HG03575 (cell line): ENCODE data around the gene MMD.
"Not testable (repeated sequence)": the region's sequence is repeated elsewhere in the genome, so short reads cannot be mapped to it uniquely, and the experiment has no call there.

Source experiments
- ATAC-seq: cut with Tn5 transposase; IDR thresholded peaks from one replicate; pipeline ENCODE4 v1.9.1; 2021; ENCODE audit not compliant: unreplicated experiment, insufficient number of reproducible peaks, low FRiP score; ENCODE audit errors: extremely low read depth

MMD gene

GRCh38 chr17:55421179-55421934 lies at the start of gene MMD:
MMD (minus strand) TSS chr17:55421835; CDS start chr17:55421695, 140 bp downstream.
- no peak for ATAC-seq

DNA sequence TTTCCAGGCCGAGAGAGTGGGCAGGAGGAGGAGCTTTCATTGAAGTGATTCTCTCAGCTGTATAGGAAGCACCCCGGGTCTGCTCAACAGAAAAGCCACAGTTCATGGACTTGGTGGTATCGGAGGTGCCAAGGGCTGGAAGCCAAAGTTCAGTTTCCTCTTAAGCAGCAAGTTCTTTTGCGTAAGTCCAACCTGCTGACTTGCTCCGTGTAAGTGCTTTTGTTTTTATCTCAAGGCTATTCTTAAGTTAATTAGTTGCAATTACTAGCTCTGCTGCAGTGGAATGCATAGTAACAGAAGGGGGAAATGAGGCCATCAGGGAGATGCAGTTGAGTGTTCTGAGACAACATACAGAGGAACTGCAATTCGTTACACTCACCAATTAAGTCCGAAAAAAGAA lies 45.0 kb upstream of the MMD start:
- ATAC-seq: no peak

DNA sequence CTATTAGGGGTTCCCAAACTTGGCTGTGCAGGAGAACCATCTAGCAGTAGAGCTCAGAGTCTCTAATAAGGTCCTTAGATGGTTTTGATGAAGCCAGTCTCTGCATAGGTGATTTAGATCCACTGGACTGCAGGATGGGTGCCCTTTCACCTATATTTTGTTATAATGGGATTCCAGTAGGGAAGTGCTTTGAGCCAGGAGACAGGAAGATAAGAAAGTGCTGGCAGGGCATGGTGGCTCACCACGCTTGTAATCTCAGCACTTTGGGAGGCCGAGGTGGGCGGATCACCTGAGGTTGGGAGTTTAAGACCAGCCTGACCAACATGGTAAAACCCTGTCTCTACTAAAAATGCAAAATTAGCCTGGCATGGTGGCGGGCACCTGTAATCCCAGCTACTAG lies 44.1 kb upstream of the MMD start:
- not testable (repeated sequence) for ATAC-seq

- ATAC-seq: no peak
Measured at GRCh38 chr17:55463600-55463999, 42.0 kb upstream of the MMD start.

GRCh38 chr17:55462711-55463110 lies 41.1 kb upstream of the MMD start:
- no peak for ATAC-seq

GRCh38 chr17:55462234-55462633 lies 40.6 kb upstream of the MMD start:
- no peak for ATAC-seq

- no peak for ATAC-seq
Measured at GRCh38 chr17:55458978-55459377, 37.3 kb upstream of the MMD start.

DNA sequence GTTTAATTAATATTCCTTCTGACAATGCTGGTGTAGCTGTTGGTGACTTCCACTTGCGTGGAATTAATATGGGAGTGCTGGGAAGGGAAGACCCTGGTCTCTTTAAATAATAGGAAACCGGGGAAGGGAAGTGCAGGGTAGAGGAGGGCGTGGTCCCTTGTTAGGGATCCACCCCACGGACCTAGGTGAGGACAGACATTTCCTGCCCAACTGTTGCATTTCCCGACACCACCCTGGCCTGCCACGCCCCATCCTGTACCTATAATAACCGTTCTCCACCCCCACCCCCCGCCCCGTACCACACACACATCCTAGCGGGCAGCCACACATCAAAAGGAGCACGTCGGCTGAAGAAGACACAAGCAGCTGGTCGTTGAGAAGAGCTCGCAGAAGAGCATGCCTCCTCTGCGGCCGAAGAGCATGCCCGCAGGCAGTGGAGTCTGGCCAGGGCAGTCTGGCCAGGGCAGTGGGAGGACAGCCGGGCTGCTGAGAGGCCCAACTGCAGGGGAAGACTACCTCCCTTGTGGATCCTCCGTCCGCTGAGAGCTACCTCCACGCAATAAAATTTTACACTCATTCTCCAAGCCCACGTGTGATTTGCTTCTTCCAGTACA lies 36.8 kb upstream of the MMD start:
- no peak for ATAC-seq

GRCh38 chr17:55456307-55457240 lies 34.9 kb upstream of the MMD start:
- ATAC-seq: no peak

DNA sequence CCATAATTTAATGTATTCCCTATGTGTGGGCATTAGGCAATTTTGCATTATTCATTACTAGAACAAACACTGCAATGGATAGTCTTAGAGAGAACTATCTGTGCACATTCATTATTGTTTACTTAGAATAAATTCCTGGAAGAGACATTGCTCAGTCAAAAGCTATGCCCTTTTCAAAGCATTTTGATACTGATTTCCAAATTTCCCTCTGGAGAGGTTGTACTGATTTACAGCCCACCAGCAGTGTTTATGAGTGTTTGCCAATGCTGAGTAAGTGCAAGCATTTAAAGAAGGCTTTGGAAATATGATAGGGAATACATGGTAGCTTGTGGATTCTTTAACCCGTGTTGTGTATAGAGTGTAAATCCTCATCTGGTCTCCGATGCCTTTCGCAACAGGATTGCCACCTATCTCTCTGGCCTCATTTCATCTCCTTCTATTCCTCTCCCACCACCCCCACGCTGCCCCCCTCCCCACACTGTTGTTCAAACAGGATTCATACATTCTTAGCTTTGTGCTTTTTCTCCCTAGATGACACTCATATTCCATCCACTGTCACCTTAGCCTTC lies 33.4 kb upstream of the MMD start:
- no peak for ATAC-seq

GRCh38 chr17:55453839-55454557 lies 32.4 kb upstream of the MMD start:
- no peak for ATAC-seq

- ATAC-seq: no peak
Measured at GRCh38 chr17:55452139-55452790, 30.6 kb upstream of the MMD start.

DNA sequence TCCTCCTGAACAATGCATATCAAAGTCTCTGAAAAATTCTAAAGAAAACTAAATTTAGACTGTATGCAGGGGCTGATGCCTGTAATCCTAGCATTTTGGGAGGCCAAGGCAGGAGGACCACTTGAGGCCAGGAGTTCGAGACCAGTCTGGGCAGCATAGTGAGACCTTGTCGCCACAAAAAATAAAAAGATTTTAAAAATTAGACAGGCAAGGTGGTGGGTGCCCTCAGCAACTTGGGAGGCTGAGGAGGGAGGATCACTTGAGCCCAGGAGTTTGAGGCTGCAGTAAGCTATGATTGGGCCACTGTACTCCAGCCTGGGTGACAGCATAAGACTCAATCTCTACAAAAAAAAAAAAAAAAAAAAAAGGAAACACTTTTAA lies 30.1 kb upstream of the MMD start:
- ATAC-seq: no peak

DNA sequence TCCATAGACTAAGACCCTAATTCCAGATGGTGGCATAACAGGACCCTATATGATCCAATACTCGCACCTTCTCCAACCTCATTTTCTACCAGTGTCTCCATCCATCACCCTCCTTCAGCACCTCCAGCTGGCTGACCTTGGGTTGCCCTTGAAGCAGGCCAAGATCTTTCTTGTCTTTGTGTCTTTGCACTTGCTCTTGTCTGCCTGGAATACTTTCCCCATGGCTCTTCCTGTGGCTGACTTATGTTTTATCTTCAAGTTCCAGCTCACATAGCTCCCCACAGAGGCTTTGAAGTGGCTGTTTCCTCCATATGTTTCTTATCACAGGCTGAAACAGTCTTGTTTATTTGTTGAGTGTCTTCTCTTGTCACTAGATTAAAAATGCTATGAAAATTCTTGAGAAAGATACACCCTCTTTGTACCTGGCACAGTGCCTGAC lies 29.6 kb upstream of the MMD start:
- ATAC-seq: no peak

GRCh38 chr17:55450232-55450825 lies 28.7 kb upstream of the MMD start:
- ATAC-seq: no peak

DNA sequence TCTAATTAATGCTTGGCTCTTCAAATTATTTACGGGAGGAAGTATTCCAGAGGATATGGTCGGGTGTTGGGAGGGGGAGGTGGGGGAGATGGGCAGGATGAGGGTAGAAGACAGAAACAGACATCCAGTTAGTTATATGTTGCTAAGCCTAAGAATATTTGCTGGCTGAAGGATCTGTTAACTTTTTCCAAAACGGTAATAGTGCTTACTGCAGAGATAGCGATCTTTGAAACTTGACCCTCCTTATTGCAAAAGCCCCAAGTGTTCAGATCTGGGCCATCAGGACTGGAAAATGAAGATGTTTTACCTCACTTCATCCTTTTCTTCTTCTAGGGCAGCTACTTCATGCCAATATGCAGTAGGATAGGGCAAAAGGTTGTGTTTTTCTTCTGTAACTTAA lies 27.0 kb upstream of the MMD start:
- no peak for ATAC-seq

GRCh38 chr17:55446581-55447205 lies 25.1 kb upstream of the MMD start:
- no peak for ATAC-seq

DNA sequence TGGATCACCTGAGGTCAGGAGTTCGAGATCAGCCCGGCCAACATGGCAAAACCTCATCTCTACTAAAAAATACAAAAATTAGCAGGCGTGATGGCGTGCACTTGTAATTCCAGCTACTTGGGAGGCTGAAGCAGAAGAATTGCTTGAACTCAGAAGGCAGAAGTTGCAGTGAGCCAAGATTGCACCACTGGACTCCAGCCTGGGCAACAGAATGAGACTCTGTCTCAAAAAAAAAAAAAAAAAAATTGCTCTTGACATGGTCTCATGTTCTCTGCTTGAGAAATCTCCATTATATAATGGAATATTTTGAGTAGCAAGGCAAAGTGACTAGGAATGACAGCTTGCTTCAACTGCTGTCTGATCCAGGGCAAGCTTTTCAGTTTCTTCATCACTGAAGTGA lies 24.4 kb upstream of the MMD start:
- ATAC-seq: not testable (repeated sequence)
